ENCODE data around the gene HOXA3.

HOXA3 gene

GRCh38 chr7:27096768-27097514 lies 55.4 kb downstream of the HOXA3 start:
- H3K9me2 ChIP-seq (replicated peaks; ENCODE audit: control insufficient read depth, low read length) = no peaks in the 10 kb centered on the region
- peak overlapping the region; percentile 89 for H3K4me2 ChIP-seq (ENCODE audit: low read length)
- TF ChIP-seq CTCF (IDR thresholded peaks at IDR 0.05; ENCODE audit: low read depth, low read length, poor library complexity, severe bottlenecking) = no peak
- no peak for TF ChIP-seq EZH2phosphoT487 (IDR thresholded peaks at IDR 0.05; ENCODE audit: borderline replicate concordance, low read length)
- peak overlapping the region; percentile 26 for H3K27ac ChIP-seq (ENCODE audit: low read depth, low read length)
- H3K36me3 ChIP-seq (ENCODE audit: control insufficient read depth, low read length) = no peaks in the 10 kb centered on the region
- H3K4me3 ChIP-seq (ENCODE audit: low read length) = peak overlapping the region; percentile 90
- H3K27me3 ChIP-seq (ENCODE audit: control insufficient read depth, low read length) = peaks cover 8% of the 10 kb centered on the region
- peaks cover 35% of the 10 kb centered on the region for H3K4me1 ChIP-seq (ENCODE audit: control insufficient read depth, low read length)
- peaks cover 3% of the 10 kb centered on the region; the same call in 1 of the 2 replicates for H3F3A ChIP-seq (ENCODE audit: control insufficient read depth, insufficient read depth)
- no peaks in the 10 kb centered on the region for H4K20me1 ChIP-seq (ENCODE audit: control insufficient read depth, insufficient read depth, low read depth, low read length)
- H3K79me2 ChIP-seq (ENCODE audit: control insufficient read depth, low read length) = peaks cover 15% of the 10 kb centered on the region
- H3K9me3 ChIP-seq (ENCODE audit: control insufficient read depth, insufficient read depth, low read length) = no peaks in the 10 kb centered on the region

GRCh38 chr7:27095897-27096767 lies 56.3 kb downstream of the HOXA3 start, which contains the start of gene HOXA1:
HOXA1 (minus strand) TSS chr7:27096000; CDS start chr7:27095912, 88 bp downstream.
- Histone ChIP-seq H3K4me2 (ENCODE audit: low read length) (peak within 1 kb of the TSS; percentile 89), H3K36me3 (ENCODE audit: control insufficient read depth, low read length) (no peaks in the 10 kb centered on the region), H3K4me3 (ENCODE audit: low read length) (peak within 1 kb of the TSS; percentile 90), H3F3A (ENCODE audit: control insufficient read depth, insufficient read depth) (peaks cover 3% of the 10 kb centered on the region; the same call in 1 of the 2 replicates), H3K79me2 (ENCODE audit: control insufficient read depth, low read length) (peaks cover 15% of the 10 kb centered on the region), H3K9me3 (ENCODE audit: control insufficient read depth, insufficient read depth, low read length) (no peaks in the 10 kb centered on the region), H3K9me2 (replicated peaks; ENCODE audit: control insufficient read depth, low read length) (no peaks in the 10 kb centered on the region), H3K27ac (ENCODE audit: low read depth, low read length) (peak within 1 kb of the TSS; percentile 26), H4K20me1 (ENCODE audit: control insufficient read depth, insufficient read depth, low read depth, low read length) (no peaks in the 10 kb centered on the region), H3K27me3 (ENCODE audit: control insufficient read depth, low read length) (peaks cover 12% of the 10 kb centered on the region), H3K4me1 (ENCODE audit: control insufficient read depth, low read length) (peaks cover 36% of the 10 kb centered on the region)
- peak; percentile 31 for TF ChIP-seq CTCF (IDR thresholded peaks at IDR 0.05; ENCODE audit: low read depth, low read length, poor library complexity, severe bottlenecking)
- TF ChIP-seq EZH2phosphoT487 (IDR thresholded peaks at IDR 0.05; ENCODE audit: borderline replicate concordance, low read length) = peak; percentile 15; the same call in 1 of the 2 replicates

GRCh38 chr7:27095050-27095896 lies 57.1 kb downstream of the HOXA3 start:
- H3K9me3 ChIP-seq (ENCODE audit: control insufficient read depth, insufficient read depth, low read length) = no peaks in the 10 kb centered on the region
- H3K4me1 ChIP-seq (ENCODE audit: control insufficient read depth, low read length) = peaks cover 36% of the 10 kb centered on the region
- H3K9me2 ChIP-seq (replicated peaks; ENCODE audit: control insufficient read depth, low read length) = no peaks in the 10 kb centered on the region
- no peak overlapping the region for H3K27ac ChIP-seq (ENCODE audit: low read depth, low read length)
- peak overlapping the region; percentile 90 for H3K4me3 ChIP-seq (ENCODE audit: low read length)
- peaks cover 15% of the 10 kb centered on the region for H3K79me2 ChIP-seq (ENCODE audit: control insufficient read depth, low read length)
- H3K27me3 ChIP-seq (ENCODE audit: control insufficient read depth, low read length) = peaks cover 20% of the 10 kb centered on the region
- peak overlapping the region; percentile 89 for H3K4me2 ChIP-seq (ENCODE audit: low read length)
- H3F3A ChIP-seq (ENCODE audit: control insufficient read depth, insufficient read depth) = peaks cover 3% of the 10 kb centered on the region; the same call in 1 of the 2 replicates
- H3K36me3 ChIP-seq (ENCODE audit: control insufficient read depth, low read length) = no peaks in the 10 kb centered on the region
- TF ChIP-seq CTCF (IDR thresholded peaks at IDR 0.05; ENCODE audit: low read depth, low read length, poor library complexity, severe bottlenecking) (no peak), EZH2phosphoT487 (IDR thresholded peaks at IDR 0.05; ENCODE audit: borderline replicate concordance, low read length) (0 out of 2 replicates have a peak, but pooled peaks have one; percentile 24)
- no peaks in the 10 kb centered on the region for H4K20me1 ChIP-seq (ENCODE audit: control insufficient read depth, insufficient read depth, low read depth, low read length)

Measured in DOHH2 (cell line).